GM12878 (cell line): Measurements from ENCODE around the gene TANC2. TPM values are rescaled to one million over a fixed set of nuclear protein-coding genes. Genes with fewer than 3 reads are reported as not detected.

Source experiments
- ATAC-seq: fragments of 200-7000 bp; cut with Tn5 transposase; 3 replicates; pipeline ENCODE4 v1.9.1; 2020; ENCODE audit warnings: mild to moderate bottlenecking, moderate library complexity
- BruUV-seq: library from RNA; stranded (reverse); fragments of 400-500 nt; replicated peaks from 2 replicates; lab custom pipeline; 2021; lab: Mats Ljungman, UMichigan
- CTCF ChIA-PET: fragments of 300-600 bp; sonication (Branson Sonifier 250); formaldehyde crosslinking; extraction: SDS; loops from one replicate; lab custom pipeline; 2021; ENCODE audit warnings: inconsistent platforms; lab: Yijun Ruan, JAX
- POLR2A ChIA-PET: fragments of 350-600 bp; formaldehyde crosslinking; extraction: SDS; loops from one replicate; lab custom pipeline; 2021; ENCODE audit warnings: inconsistent platforms; lab: Charles Lee
- RAD21 ChIA-PET: fragments of 300-600 bp; sonication (Branson Sonifier 250); formaldehyde crosslinking; loops from one replicate; lab custom pipeline; 2023; ENCODE audit warnings: antibody characterized with exemption; ENCODE audit not compliant: unreplicated experiment; lab: Charles Lee
- SMC1A ChIA-PET: fragments of 300-600 bp; sonication (Branson Sonifier 250); formaldehyde crosslinking; loops from one replicate; lab custom pipeline; 2023; ENCODE audit not compliant: unreplicated experiment, uncharacterized antibody; lab: Charles Lee
- DNase-seq: peaks from one replicate; pipeline ENCODE4 v3.0.0-alpha.2; 2011; ENCODE audit warnings: low read depth, low spot score
- FAIRE-seq: peaks from 3 replicates; lab custom pipeline; 2011; peaks lifted over from hg19 to GRCh38; lab: Jason Lieb, UNC
- H2AFZ ChIP-seq: 2 replicates; pipeline ENCODE4 v1.6.0; 2011; ENCODE audit warnings: low read depth, low read length, control low read depth; ENCODE audit not compliant: control insufficient read depth
- H3K27ac ChIP-seq: 2 replicates; pipeline ENCODE4 v1.5.1; 2011; ENCODE audit warnings: control low read depth; ENCODE audit not compliant: control insufficient read depth, insufficient read depth
- H3K27me3 ChIP-seq, 2 experiments: replicated peaks in 1 of 2; 2 replicates each; pipeline versions ENCODE4 v1.6.0 to v1.6.1; 2011; ENCODE audit warnings: low read length in 1 of 2; ENCODE audit not compliant: control insufficient read depth in 2 of 2, insufficient read depth in 2 of 2
- H3K36me3 ChIP-seq, 2 experiments: 2 replicates each; pipeline ENCODE4 v1.5.1; 2011; ENCODE audit warnings: low read length in 1 of 2; ENCODE audit not compliant: control insufficient read depth in 2 of 2, insufficient read depth in 2 of 2
- H3K4me1 ChIP-seq: 2 replicates; pipeline ENCODE4 v1.6.1; 2011; ENCODE audit warnings: mild to moderate bottlenecking, low read length, moderate library complexity, mixed read lengths; ENCODE audit not compliant: control insufficient read depth, insufficient read depth
- H3K4me2 ChIP-seq: 2 replicates; pipeline ENCODE4 v1.6.0; 2011; ENCODE audit warnings: control low read depth; ENCODE audit not compliant: control insufficient read depth, insufficient read depth
- H3K4me3 ChIP-seq: fragments of 200-600 bp; sonication (generic); 2 replicates; pipeline ENCODE4 v1.5.1; 2016
- H3K79me2 ChIP-seq: 2 replicates; pipeline ENCODE4 v1.6.0; 2011; ENCODE audit warnings: low read length; ENCODE audit not compliant: control insufficient read depth, insufficient read depth
- H3K9ac ChIP-seq: 2 replicates; pipeline ENCODE4 v1.8.0; 2011; ENCODE audit warnings: low read length, control low read depth, mixed read lengths; ENCODE audit not compliant: control insufficient read depth, insufficient read depth
- H3K9me3 ChIP-seq: replicated peaks from 3 replicates; pipeline ENCODE4 v1.5.1; 2011; ENCODE audit warnings: mild to moderate bottlenecking, low read length; ENCODE audit not compliant: control insufficient read depth, insufficient read depth
- H4K20me1 ChIP-seq: 2 replicates; pipeline ENCODE4 v1.6.0; 2011; ENCODE audit not compliant: control insufficient read depth, insufficient read depth
- BACH1 ChIP-seq: fragments of 450-650 bp; IDR thresholded peaks from 2 replicates; pipeline ENCODE4 v1.6.1; 2017; ENCODE audit warnings: mild to moderate bottlenecking, borderline replicate concordance
- BMI1 ChIP-seq: fragments of 450-650 bp; IDR thresholded peaks from 2 replicates; pipeline ENCODE4 v1.6.1; 2016; ENCODE audit warnings: mild to moderate bottlenecking, moderate library complexity, borderline replicate concordance
- CEBPZ ChIP-seq: fragments of 150-350 bp; IDR thresholded peaks from 2 replicates; pipeline ENCODE4 v1.6.1; 2016; ENCODE audit warnings: low read depth, low read length
- CHD4 ChIP-seq: fragments of 200-600 bp; sonication (generic); IDR thresholded peaks from 2 replicates; pipeline ENCODE4 v1.6.1; 2016; ENCODE audit warnings: mild to moderate bottlenecking
- IRF4 ChIP-seq: IDR thresholded peaks from 2 replicates; pipeline ENCODE4 v1.6.1; 2011; ENCODE audit warnings: low read depth, low read length
- MLLT1 ChIP-seq: fragments of 450-650 bp; IDR thresholded peaks from 2 replicates; pipeline ENCODE4 v1.6.1; 2016; ENCODE audit warnings: mild to moderate bottlenecking
- PAX8 ChIP-seq: fragments of 450-650 bp; IDR thresholded peaks from 2 replicates; pipeline ENCODE4 v1.6.1; 2017; ENCODE audit warnings: mild to moderate bottlenecking, moderate library complexity
- RELB ChIP-seq: fragments of 450-650 bp; IDR thresholded peaks from 2 replicates; pipeline ENCODE4 v1.6.1; 2017; ENCODE audit warnings: low read depth, mild to moderate bottlenecking, moderate library complexity
- TBL1XR1 ChIP-seq: IDR thresholded peaks from 2 replicates; pipeline ENCODE4 v1.6.1; 2012; ENCODE audit warnings: low read depth, low read length, improper control_type of control experiment
- ZBED1 ChIP-seq: IDR thresholded peaks from 2 replicates; pipeline ENCODE4 v1.6.1; 2016; ENCODE audit warnings: borderline replicate concordance
- WGBS: methylation state at CpG from one replicate; pipeline ENCODE4 v1.1.6; 2016; ENCODE audit warnings: low lambda C conversion rate; ENCODE audit not compliant: insufficient replicate concordance, insufficient coverage; ENCODE audit errors: missing lambda C conversion rate; 5-methylcytosine and 5-hydroxymethylcytosine counted together
- in situ Hi-C: fragments of 300-500 bp; cut with MboI; formaldehyde crosslinking; loops from 9 replicates; pipeline ENCODE4 v1.14.3; 2018; ENCODE audit warnings: mixed read lengths
- intact Hi-C: fragments of 100-400 bp; cut with micrococcal nuclease; formaldehyde crosslinking; loops from one replicate; pipeline ENCODE4 v1.14.2; 2022; ENCODE audit not compliant: unreplicated experiment
- polyA plus RNA-seq, 11 experiments: library from polyadenylated mRNA; depleted of rRNA in 4 of 11; unstranded in 6 of 11; stranded (reverse) in 5 of 11; fragments of >200 nt; fragmentation: Nextera tagmentation in 4 of 11; fragmentation: Illumina TruSeq in 1 of 11; extraction: Ambion mirVana in 4 of 11; extraction: Trizol in 1 of 11; gene quantifications; 1 replicate in 1 of 11; 2 replicates in 10 of 11; pipeline versions ENCODE4 v1.2.1 to v1.2.3, GENCODE V29; 2011 to 2016; ENCODE audit warnings: inconsistent platforms in 2 of 11, missing spikeins in 2 of 11, low read depth in 1 of 11
- total RNA-seq, 4 experiments: library from RNA; depleted of rRNA in 3 of 4; stranded (reverse); fragments of >200 nt in 3 of 4; fragmentation: Illumina TruSeq in 1 of 4; extraction: Trizol in 1 of 4; gene quantifications; 2 replicates each; pipeline versions ENCODE4 v1.2.1 to v1.2.3, GENCODE V29; 2013 to 2021

The TANC2 gene
- total and polyA plus RNA-seq, 10 of the 15 experiments (the other 5 are each of a cell fraction or from before 2014, with no cell fraction given): under 0.01 to 0.13 (median 0.03) TPM; not detected in 2

- ChIA-PET SMC1A (no interaction called here), RAD21 (no interaction called here), CTCF (no interaction called here), POLR2A (no interaction called here)
- intact Hi-C loops (no loop called here), in situ Hi-C loops (no loop called here)
- no peaks in the 10 kb centered on the region for H3K4me1 ChIP-seq
- TF ChIP-seq PAX8 (no peak), CHD4 (no peak), IRF4 (no peak), RELB (no peak), BACH1 (no peak), MLLT1 (no peak), ZBED1 (no peak), CEBPZ (no peak), TBL1XR1 (no peak), BMI1 (no peak)
- no peak overlapping the region for H3K4me3 ChIP-seq
- no peaks in the 10 kb centered on the region; a peak in 1 of 4 replicates for H3K27me3 ChIP-seq
- H3K27ac ChIP-seq: no peak overlapping the region
- ATAC-seq (no peak), FAIRE-seq (no peak), DNase-seq (no peak)
- H3K36me3 ChIP-seq: no peaks in the 10 kb centered on the region
- 36% methylated on average over 11 of the region's 11 CpGs for WGBS
- no peaks in the 10 kb centered on the region for H4K20me1 ChIP-seq
- H3K9ac ChIP-seq: no peak overlapping the region
- BruUV-seq: no TSS peak
- H3K79me2 ChIP-seq: no peaks in the 10 kb centered on the region
- no peak overlapping the region for H3K4me2 ChIP-seq
- no peaks in the 10 kb centered on the region for H3K9me3 ChIP-seq
- no peak overlapping the region for H2AFZ ChIP-seq
These were observed 42.5 kb upstream of the TANC2 start for GRCh38 chr17:62923258-62924150.
